Stomach (tissue), 4 donors: Measurements from ENCODE around the gene FOXA2.

Experiments
- CTCF ChIP-seq, 7 experiments: fragments of 450-650 bp in 4 of 7; fragments of 200-600 bp in 3 of 7; sonication (generic) in 3 of 7; IDR thresholded peaks; one replicate each; pipeline ENCODE4 v1.5.1; 2016 to 2019; ENCODE audit warnings: antibody characterized with exemption in 7 of 7, control low read depth in 2 of 7, mild to moderate bottlenecking in 1 of 7
- POLR2A ChIP-seq, 4 donors: fragments of 450-650 bp; IDR thresholded peaks; one replicate each; pipeline ENCODE4 v1.6.1; 2016; ENCODE audit warnings: antibody characterized with exemption in 4 of 4, control low read depth in 2 of 4, mild to moderate bottlenecking in 1 of 4, moderate library complexity in 1 of 4

DNA sequence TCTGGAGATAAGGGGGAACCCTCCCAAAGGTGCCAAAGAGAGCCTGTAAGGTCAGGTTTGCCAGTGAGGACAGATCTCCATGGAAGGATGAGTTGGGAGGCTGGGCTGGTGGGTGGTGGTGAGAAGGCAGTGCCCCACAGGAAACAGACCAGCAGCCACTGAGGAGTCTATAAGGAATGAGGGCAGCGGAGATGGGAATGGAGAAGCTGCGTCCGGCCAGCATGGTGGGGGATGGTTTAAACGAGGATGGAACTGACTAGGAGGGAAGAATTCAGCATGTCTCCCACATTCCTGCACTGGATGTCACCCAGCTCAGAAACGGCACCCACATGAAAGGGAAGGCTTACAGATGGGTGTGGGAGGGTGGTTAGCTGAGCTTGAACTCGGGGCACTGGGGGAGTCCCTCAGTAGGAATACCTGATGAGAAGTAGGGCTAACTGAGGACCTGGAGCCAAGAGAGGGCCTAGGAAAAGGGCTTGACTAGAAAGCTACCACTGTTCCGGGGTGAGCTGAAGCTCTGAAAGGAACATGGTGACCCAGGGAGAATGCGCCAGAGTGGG is 53.2 kb downstream of the FOXA2 start:
- TF ChIP-seq POLR2A (IDR thresholded peaks at IDR 0.05) (no peak), CTCF (IDR thresholded peaks at IDR 0.05) (no peak)
